GM18951 (cell line): Measurements from ENCODE around the gene PNMA6E.

ENCODE experiments used
- POLR2A ChIP-seq: IDR thresholded peaks from 4 replicates; pipeline ENCODE4 v1.6.1; 2011; ENCODE audit warnings: mild to moderate bottlenecking; ENCODE audit not compliant: insufficient read length, insufficient read depth; ENCODE audit errors: extremely low read depth
- in situ Hi-C: fragments of 300-500 bp; cut with MboI; formaldehyde crosslinking; loops from one replicate; pipeline ENCODE4 v1.12.0; 2022; ENCODE audit warnings: low sequenced_read_pairs, mixed read lengths, inconsistent platforms; ENCODE audit not compliant: unreplicated experiment

Gene PNMA6E

DNA sequence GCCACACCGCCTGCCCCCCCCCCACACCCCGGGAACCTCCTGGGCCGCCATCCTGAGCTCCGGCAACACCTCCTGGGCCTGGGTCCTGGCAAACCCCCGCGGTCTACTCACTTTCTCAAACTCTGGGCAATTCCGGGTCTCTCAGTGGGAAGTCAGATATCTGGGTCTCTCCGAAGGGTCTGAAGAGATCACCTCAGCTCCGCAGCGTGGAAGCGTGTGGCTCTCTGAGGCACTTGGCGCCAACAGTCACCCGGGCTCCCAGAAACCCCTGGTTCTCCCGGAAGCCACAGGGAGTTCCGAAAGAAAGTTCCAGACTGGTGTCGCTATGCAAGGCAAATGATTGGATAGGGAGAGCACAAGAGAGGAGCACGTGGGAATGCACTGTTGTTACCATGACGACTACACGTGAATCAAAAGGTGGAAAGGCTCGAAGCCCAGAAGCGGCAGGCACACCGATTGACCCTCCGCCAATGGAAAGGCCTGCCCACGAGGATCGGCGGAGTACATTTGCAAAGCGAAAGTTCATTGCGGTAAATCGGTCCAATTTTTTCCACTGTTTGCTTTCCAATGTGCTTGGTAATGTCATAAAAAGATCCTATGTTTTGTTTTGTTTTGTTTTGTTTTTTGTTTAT is at the start of gene PNMA6E:
PNMA6E (minus strand) TSS at position 218 of the 632 bp plus-strand sequence. CDS start 2,501 bp downstream, outside the sequence.
- in situ Hi-C loops, result no loop called here

DNA sequence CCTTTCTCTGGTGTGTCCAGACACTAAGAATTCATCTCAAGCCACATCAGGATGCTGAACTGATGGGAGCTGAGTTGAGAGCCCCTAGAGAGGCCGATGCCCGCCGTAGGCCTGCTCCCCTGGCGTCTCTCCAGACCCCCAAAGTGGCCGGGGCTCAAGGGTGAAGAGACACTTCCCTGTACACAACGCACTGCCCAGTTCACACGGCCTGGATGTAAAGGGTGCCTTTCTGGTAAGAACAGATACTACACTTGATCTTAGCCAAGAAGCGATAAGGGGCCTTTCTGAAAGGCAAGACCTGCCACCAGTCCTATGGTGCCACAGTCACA is 49.8 kb upstream of the PNMA6E start:
- in situ Hi-C loops, result no loop called here
- no peak for TF ChIP-seq POLR2A

More for the DNA sequence above, at the start of gene PNMA6E:
- no peak for TF ChIP-seq POLR2A

DNA sequence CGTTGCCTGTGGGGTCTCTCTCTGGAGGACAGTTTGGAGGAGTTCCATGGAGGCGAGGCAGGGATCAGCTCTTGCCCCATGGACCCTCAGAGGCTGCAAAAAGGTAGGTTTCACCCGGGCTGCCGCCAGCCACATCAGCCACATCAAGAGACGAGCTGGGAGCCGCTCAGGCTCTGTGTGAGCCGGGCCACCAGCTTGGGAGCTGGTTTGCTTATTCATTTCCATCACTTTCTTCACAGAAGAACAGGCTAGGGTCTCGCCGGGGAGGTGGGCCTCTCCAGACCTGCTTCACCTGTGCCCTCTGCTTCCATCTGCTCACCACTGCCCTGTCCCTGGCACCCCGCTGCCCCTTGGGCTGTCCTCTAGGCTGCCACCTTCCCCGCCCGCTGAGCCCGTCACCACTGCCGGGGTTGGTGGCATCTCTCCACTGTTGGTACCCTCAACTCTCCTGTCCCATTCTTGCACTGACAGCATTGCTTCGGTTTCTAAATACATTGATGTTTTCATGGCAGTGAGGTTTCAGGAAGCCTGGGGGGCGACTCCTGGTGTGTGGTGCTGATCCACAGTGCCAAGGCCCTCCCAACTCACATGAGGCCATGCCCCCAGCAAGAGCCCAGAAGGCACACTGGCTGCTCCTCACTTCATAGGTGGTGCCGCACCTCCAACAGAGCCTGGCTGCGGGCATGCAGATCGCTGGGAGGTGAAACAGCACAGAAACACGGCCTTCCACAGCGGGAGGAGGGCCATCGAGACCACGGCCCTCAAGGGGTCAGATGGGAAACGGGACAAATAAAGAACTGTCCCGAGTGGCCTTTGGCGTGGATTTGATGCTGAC is 49.2 kb upstream of the PNMA6E start:
- no peak for TF ChIP-seq POLR2A
- in situ Hi-C loops, result no loop called here

DNA sequence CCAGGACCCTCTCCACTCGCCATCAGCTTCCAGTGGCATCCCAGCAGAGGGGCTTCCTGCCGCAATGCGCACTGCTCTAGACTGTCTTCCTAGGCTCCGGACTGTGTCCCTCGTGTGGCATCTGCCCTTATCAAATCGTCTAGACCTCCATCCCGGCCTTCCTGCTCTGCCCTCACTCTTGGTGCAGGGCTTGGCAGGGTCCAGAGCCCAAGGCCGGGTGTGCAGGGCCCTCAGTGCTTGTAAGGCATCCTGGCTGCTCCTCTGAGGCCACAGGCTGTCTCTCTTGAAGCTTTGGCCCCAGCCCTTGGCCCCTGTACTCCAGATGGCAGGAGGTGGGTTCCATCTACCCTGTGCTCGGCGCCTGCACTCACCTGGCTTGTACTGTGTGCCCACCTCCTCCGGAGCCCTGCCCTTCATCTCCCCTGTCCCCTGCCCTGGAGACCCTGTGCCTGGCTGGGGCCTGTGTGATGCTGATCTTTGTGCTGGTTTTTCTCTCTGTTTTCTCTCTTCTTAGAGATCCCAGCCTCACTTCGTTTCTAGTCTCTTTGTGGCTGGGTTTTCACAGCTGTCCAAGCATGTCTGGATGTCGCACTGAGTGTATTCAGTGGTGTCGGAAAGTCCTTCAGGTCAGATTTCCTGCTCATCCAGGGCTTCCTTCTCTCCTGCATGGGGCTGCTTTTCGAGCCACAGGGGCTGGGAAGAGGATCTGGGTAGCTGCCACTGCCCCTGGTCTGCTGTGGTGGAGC is 48.4 kb upstream of the PNMA6E start:
- TF ChIP-seq POLR2A, result no peak
- in situ Hi-C loops, result no loop called here

DNA sequence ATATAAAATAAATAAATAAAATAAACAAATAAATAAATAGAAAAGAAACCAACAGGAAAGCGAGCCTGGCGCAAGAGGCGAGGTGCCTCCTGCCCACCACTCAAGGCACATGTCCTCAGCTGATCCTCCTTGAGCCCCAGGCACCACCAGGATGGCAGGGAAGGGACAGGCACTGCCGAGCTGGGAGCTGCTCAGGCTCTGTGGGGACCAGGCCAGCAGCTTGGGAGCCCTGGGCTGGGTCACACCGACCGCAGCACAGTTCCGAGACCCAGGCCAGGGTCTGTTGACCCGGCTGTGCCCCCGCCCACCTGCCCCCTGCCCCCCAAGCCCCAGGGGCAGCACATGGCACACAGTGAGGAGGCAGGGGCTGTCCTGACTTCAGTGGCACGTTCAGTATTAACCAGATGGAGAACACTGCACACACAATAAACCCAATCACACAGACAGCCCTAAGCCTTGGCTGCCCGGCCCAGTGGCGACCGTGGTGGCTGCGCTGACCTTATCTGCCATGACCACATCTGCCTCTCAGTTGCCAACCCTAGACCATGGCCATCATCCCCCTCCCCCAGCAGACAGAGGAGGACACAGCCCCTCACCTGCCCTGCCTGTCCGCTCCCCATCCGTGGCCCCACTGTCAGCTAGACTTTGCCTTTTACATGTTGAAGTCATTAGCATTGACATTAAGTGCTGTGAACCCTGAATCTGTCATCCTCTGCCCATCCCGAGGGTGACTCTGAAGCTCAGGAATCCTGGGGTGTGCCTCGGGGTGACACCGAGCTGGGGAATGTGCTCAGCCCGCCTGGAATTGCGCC is 47.6 kb upstream of the PNMA6E start:
- in situ Hi-C loops, result no loop called here
- no peak for TF ChIP-seq POLR2A

DNA sequence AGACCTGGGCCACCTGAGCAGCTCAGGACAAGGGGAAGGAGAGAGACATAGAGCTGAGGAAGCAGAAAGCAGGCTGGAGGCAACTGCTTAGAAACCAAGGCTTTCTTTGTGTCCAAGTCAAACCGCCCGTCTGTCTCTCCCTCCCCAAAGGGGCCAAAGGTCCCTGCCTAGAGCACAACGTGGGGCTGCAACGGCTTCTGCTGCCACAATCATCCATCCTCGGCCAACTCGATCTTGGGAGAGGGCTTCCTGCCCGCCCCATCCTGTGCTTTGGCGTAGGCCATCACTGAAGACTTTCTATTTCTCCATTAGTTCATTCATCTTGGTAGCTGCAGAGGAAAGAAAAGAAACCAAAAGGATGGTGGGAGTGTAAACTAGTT is 46.4 kb upstream of the PNMA6E start:
- no peak for TF ChIP-seq POLR2A
- in situ Hi-C loops, result no loop called here

DNA sequence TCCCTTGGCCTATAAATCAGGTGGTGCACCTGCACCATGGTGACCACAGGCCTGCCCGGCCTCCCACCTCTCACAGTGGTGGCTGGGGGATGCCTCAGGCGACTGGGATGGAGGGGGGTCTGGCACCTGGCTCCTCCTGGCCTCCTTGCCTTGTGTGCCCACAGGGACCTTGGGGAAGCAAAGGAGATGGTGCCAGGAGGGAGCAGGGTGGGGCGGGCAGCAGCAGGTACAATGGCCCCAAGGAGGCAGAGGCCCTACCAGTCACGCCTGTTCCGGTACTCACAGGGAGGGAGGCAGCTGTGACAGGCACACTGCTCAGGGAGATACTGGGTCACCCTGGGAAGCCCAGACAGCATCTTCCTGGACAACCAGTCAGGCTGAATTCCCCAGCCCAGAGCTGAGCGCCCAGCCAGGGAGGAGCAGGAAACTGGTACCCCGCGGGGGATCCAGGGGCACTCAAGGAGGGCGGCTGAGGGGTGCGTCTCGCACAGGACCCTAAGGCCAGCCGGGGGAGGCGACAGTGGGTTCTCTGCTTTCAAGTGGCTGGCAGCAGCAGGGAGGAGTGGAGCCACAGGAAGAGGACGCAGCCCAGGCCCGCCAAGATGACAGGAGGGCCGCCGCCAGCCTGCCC is 45.9 kb upstream of the PNMA6E start:
- TF ChIP-seq POLR2A, result no peak
- in situ Hi-C loops, result no loop called here

DNA sequence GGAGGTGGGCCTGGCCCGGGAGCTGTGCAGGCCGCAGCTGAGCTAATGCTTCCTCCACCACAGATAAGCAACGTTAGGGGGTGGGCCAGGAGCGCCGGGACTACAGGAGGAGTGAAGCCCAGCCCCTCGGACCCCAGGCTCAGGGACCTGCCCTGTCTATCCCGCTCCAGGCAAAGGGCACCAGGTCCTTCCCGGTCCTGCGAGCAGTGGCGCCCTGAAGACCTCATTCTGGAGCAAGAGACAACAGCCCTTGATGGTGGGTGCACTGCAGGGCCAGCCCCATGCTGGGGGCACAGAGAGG is 45.4 kb upstream of the PNMA6E start:
- in situ Hi-C loops, result no loop called here
- no peak for TF ChIP-seq POLR2A

DNA sequence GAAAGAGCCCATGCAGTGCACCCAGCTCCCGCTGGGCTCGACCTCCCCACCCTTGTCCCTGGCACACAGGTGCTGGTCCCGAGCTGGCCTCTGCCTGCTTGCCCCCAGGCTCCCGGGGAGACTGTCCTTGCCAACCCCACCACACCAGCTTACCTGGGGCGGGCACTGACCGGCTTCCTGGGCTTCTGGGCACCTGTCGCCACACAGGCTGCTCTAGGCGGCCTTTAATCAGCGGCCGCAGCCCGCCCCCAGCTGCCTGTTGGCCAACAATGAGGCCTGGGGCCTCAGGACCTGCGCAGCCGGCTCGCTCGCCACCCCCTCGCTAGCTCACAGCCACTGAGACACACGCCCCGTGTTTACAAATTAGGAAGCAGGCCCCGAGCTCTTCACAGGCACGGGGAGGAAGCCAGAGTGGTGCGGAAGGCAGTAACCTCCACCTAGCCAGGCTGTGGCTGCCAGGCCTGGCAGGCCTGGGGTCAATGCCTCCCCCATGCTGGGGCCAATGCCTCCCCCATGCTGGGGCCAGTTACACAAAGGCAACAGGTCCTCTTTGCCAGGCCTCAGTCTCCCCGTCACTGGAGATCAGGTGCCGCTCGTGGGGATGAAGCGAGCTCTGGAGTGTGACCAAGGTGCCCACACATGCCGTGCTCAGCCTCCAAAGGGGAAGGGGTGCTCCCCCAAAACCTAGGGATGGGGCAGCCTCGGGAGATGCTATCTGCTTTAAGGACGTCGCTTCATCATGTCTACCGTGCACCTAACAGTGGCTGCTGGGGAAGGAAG is 44.9 kb upstream of the PNMA6E start, which contains the start of gene TREX2:
TREX2 (minus strand) TSS at position 201 of the 780 bp plus-strand sequence. CDS start 626 bp downstream, outside the sequence.
- TF ChIP-seq POLR2A, result no peak
- in situ Hi-C loops, result no loop called here

DNA sequence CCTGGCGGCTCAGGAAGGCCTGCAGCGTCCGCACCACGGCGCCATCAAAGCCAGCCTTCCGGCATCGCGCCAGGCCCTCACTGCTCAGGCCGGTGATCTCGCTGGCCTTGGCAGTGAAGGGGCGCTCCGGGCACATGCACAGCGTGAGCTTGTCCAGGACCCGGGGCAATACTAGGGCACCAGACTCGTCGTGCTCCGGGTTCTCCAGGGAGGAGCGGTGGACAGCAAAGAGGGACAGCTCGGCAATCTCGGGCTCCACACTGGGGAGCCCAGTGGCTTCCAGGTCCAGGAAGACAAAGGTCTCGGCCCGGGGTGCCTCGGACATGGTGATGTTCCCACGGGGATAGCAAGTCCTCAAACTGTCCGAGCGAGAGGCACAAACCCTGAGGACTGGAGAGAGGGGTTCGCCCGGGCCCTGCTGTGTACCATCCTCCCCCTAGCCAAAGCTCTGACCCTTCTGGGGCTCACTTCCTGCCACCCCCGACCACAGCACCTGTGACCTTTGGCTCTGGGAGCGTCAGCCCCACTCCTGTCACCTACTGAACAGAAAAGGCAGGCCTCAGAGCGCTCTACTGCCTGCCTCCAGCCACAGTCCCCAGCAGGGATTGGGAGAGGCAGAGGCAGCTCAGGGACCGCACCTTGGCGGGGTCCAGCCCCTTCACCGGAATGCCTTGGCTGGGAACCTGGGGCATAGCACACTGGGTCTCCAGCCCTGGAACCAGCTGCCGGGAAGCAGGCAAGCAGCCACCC is 44.1 kb upstream of the PNMA6E start:
- TF ChIP-seq POLR2A, result no peak
- in situ Hi-C loops, result no loop called here

DNA sequence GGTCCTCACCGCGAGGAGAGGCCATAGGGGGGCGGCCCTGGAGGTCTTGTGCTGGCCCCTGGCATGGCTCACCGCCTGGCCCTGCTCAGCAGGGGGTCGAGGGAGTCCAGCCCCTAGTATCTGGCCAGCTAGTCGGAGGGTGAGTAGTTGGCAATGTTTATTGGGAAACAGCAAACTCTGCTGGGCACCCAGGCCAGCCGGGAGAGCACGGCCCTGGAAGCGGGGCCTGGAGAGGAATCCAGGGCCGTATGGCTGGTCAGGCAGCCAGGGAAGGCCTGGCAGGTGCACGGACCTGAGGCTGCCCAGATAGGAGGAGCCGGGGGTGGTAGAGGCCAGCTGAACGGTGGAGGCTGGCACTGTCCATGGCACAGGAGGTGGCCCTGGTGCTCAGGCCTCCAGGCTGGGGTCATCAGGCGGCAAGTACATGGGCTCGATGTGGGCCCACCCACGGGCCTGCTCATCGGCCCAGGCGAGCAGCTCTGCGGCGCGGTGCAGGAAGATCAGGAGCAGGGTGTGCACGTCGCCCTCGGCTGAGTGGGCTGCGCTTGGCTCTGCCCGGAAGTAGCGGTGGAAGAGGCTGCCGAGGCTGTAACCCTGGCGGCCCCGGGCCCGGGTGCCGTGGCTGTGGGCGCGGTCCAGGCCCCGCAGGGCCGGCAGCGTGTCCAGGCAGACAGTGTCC is 43.3 kb upstream of the PNMA6E start:
- TF ChIP-seq POLR2A, result no peak
- in situ Hi-C loops, result no loop called here
